ENCODE data around the gene LSM7.

GRCh38 chr19:2357279-2358206, 29.2 kb upstream of the LSM7 start:
- TF ChIP-seq CTCF (IDR thresholded peaks at IDR 0.05): no peak
- no peak for TF ChIP-seq POLR2A (IDR thresholded peaks at IDR 0.05)
